Ishikawa (cell line): ENCODE results near the gene ACER3.

Experiments used
- CEBPB ChIP-seq: IDR thresholded peaks from 2 replicates; pipeline ENCODE4 v1.6.1; 2012
- CREB1 ChIP-seq: IDR thresholded peaks from 2 replicates; pipeline ENCODE4 v1.6.1; 2012; ENCODE audit warnings: low read depth
- EGR1 ChIP-seq: IDR thresholded peaks from 2 replicates; pipeline ENCODE4 v1.6.1; 2012
- EP300 ChIP-seq: IDR thresholded peaks from 2 replicates; pipeline ENCODE4 v1.6.1; 2012; ENCODE audit warnings: borderline replicate concordance
- FOXM1 ChIP-seq: IDR thresholded peaks from 2 replicates; pipeline ENCODE4 v1.6.1; 2012; ENCODE audit warnings: low read depth, borderline replicate concordance
- NFIC ChIP-seq: IDR thresholded peaks from 2 replicates; pipeline ENCODE4 v1.6.1; 2012
- RAD21 ChIP-seq: IDR thresholded peaks from 2 replicates; pipeline ENCODE4 v1.6.1; 2012; ENCODE audit warnings: low read depth
- TAF1 ChIP-seq: IDR thresholded peaks from 2 replicates; pipeline ENCODE4 v1.6.1; 2012; ENCODE audit warnings: low read depth, mild to moderate bottlenecking
- TCF12 ChIP-seq: IDR thresholded peaks from 2 replicates; pipeline ENCODE4 v1.6.1; 2012; ENCODE audit warnings: low read depth
- TEAD4 ChIP-seq: IDR thresholded peaks from 2 replicates; pipeline ENCODE4 v1.6.1; 2012
- YY1 ChIP-seq: IDR thresholded peaks from 2 replicates; pipeline ENCODE4 v1.6.1; 2012; ENCODE audit warnings: low read depth
- ZBTB7A ChIP-seq: IDR thresholded peaks from 2 replicates; pipeline ENCODE4 v1.6.1; 2012; ENCODE audit warnings: low read depth
- TF ChIP-seq, protein P1 (sequence below): IDR thresholded peaks from 2 replicates; pipeline ENCODE4 v1.6.1; 2012
- TF ChIP-seq, protein P2 (sequence below): IDR thresholded peaks from 2 replicates; pipeline ENCODE4 v1.6.1; 2012
- TF ChIP-seq, protein P3 (sequence below): IDR thresholded peaks from 2 replicates; pipeline ENCODE4 v1.6.1; 2012; ENCODE audit warnings: low read depth, mild to moderate bottlenecking

ACER3 gene

DNA sequence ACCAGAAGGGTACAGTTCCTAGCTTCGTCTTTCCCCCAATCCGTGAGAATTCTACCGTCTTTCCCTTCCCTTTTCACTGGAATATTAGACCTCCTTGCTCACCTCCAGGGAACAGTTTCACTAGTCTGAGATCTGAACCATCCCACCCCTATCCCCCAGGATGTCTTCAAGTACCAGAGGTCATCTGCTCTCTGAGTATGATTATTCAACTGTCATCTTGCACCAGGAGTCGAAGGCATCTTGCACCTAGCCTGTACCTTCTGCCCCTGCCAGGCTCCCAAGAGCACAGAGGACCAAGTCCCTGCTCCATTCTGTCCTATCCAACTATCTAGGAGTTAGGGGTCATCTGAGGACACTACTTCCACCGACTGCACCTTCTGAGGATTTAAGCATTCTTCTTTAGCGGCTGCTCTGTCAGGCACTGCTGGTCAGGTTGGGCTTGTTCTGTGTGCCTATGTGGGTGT is 804 bp downstream of the ACER3 start:
- no peak for TF ChIP-seq ZBTB7A
- no peak for TF ChIP-seq RAD21
- no peak for TF ChIP-seq TAF1
- TF ChIP-seq, protein P1, sequence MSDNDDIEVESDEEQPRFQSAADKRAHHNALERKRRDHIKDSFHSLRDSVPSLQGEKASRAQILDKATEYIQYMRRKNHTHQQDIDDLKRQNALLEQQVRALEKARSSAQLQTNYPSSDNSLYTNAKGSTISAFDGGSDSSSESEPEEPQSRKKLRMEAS, result no peak
- no peak for TF ChIP-seq FOXM1

DNA sequence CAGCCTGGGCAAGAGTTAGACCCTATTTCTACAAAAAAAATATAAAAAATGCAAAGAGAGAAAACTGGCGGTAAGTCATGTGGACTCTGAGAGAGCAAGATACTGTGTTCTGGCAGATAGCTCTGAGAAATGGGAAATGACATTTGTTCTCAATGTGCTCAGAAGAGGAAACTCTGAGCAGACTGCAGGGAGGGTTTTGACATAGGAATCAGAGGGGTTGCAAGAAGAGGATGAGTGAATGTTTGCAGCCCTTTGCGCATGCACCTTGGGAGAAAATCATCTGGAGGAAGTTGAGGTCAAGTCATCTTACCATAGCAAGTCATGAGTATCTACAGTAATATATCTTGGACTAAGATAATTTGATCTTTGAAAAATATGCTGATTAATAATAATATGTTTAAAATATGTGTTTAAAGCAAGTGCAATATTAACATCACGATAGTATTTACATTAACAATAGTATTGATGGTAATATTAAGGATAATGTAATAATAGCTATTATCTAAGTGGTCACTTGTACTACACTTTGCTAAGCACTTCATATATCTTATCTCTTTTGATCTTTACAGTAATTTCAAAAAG is 2.6 kb downstream of the ACER3 start:
- TF ChIP-seq, protein P1, result no peak
- TF ChIP-seq TAF1 (no peak), TCF12 (no peak), TEAD4 (no peak), ZBTB7A (no peak), FOXM1 (no peak), YY1 (no peak), CREB1 (no peak), NFIC (no peak), EGR1 (no peak), EP300 (no peak), CEBPB (no peak), RAD21 (no peak)
- TF ChIP-seq, protein P2, sequence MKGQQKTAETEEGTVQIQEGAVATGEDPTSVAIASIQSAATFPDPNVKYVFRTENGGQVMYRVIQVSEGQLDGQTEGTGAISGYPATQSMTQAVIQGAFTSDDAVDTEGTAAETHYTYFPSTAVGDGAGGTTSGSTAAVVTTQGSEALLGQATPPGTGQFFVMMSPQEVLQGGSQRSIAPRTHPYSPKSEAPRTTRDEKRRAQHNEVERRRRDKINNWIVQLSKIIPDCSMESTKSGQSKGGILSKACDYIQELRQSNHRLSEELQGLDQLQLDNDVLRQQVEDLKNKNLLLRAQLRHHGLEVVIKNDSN, result no peak
- TF ChIP-seq, protein P3, sequence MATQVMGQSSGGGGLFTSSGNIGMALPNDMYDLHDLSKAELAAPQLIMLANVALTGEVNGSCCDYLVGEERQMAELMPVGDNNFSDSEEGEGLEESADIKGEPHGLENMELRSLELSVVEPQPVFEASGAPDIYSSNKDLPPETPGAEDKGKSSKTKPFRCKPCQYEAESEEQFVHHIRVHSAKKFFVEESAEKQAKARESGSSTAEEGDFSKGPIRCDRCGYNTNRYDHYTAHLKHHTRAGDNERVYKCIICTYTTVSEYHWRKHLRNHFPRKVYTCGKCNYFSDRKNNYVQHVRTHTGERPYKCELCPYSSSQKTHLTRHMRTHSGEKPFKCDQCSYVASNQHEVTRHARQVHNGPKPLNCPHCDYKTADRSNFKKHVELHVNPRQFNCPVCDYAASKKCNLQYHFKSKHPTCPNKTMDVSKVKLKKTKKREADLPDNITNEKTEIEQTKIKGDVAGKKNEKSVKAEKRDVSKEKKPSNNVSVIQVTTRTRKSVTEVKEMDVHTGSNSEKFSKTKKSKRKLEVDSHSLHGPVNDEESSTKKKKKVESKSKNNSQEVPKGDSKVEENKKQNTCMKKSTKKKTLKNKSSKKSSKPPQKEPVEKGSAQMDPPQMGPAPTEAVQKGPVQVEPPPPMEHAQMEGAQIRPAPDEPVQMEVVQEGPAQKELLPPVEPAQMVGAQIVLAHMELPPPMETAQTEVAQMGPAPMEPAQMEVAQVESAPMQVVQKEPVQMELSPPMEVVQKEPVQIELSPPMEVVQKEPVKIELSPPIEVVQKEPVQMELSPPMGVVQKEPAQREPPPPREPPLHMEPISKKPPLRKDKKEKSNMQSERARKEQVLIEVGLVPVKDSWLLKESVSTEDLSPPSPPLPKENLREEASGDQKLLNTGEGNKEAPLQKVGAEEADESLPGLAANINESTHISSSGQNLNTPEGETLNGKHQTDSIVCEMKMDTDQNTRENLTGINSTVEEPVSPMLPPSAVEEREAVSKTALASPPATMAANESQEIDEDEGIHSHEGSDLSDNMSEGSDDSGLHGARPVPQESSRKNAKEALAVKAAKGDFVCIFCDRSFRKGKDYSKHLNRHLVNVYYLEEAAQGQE, result no peak

DNA sequence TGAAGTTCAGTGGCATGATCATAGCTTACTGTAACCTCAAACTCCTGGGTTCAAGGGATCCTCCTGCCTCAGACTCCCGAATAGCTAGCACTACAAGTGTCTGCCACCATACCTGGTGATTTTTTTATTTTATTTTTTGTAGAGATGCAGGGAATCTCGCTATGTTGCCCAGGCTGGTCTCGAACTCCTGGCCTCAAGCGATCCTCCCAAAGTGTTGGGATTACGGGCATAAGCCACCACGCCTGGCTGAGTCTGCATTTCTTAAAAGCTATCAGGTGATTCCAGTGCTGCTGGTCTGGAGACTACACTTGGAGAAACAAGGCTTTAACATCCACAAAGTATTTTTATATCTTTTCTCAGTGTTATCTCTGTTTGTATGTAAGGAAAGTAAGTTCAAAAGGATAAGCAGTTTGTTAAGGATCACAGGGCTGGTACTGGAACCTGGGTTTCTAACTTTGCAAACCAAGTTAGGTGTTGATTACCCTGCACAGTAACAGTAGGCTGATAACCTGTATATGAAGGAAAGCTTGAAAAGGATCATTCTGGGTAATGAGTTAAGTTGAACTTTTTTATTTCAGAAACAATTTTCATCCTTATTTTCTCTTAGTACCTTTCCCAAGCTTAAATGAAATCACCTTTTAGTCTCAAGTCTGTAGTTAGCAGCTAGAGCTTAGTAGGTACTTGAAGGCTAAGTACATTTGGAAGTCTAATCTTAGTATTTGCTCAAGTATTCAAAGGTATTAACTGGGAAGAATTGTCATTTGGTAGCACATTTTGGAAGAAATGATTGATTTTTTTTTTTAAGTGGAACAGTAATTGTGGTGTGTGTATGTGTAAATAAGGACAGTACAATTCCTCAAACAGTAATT is 12.5 kb downstream of the ACER3 start:
- TF ChIP-seq, protein P3, result no peak
- TF ChIP-seq NFIC (no peak), EP300 (no peak), TEAD4 (no peak), EGR1 (no peak)
- TF ChIP-seq, protein P1, result no peak

DNA sequence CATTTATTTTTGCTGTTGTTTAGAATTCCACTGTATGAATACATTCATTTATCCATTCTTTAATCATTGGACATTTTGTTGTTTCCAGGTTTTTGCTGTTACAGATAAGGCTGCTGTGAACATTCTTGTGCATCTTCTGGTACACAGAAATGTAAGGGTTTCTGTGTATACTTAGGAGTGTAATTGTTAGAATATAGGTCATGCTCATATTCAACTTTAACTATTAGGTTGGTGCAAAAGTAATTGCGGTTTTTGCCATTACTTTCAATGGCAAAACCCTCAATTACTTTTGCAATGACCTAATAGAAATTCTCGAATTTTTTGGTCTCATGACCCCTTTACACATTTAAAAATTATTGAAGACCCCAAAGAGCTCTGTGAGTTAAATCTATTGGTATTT is 17.3 kb downstream of the ACER3 start:
- TF ChIP-seq RAD21 (no peak), EP300 (no peak), ZBTB7A (no peak), TEAD4 (no peak), CREB1 (no peak), TAF1 (no peak), NFIC (no peak), CEBPB (no peak), EGR1 (no peak), YY1 (no peak), TCF12 (no peak), FOXM1 (no peak)
- TF ChIP-seq, protein P2, result no peak
- TF ChIP-seq, protein P3, result no peak
- TF ChIP-seq, protein P1, result no peak
